PC-3 (cell line): Measurements from ENCODE around the gene FXYD5.

Experiments
- CTCF ChIP-seq: fragments of 300-600 bp; sonication (generic); conservative IDR thresholded peaks from 2 replicates; pipeline ENCODE4 v1.5.1; 2017; ENCODE audit warnings: antibody characterized with exemption, low read depth, mild to moderate bottlenecking, low read length
- EZH2phosphoT487 ChIP-seq: fragments of 300-600 bp; sonication (generic); IDR thresholded peaks from 2 replicates; pipeline ENCODE4 v1.6.1; 2018; ENCODE audit warnings: mild to moderate bottlenecking, antibody characterized with exemption, low read length, borderline replicate concordance

DNA sequence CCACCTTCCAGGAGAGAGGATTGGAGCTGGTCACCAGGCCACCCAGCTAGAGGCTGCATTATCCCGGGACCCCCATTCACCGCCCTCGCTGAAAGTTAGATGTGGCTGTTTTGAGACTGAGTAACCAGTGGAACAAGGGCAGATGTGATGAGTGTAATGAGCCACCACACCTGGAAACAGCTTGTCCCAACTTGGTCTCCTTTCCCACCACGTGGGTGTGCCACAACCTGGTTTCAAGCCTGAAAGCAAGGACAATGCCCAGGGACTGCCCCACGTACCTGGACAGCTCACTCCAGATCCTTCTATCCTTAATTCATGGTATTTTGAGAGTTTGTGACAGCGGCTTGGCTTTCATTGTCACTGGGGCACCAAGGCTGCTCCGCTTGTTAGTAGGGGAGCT lies 26.7 kb upstream of the FXYD5 start:
- TF ChIP-seq CTCF (no peak), EZH2phosphoT487 (no peak)
